Keratinocyte (primary cell): ENCODE measurements around the gene PARP4. TPM values are rescaled to one million over a fixed set of nuclear protein-coding genes. Genes with fewer than 3 reads are reported as not detected.

Source experiments
- DNase-seq: peaks from one replicate; pipeline ENCODE4 v3.0.0-alpha.2; 2011; ENCODE audit warnings: low read depth, missing footprints, low spot score
- FAIRE-seq: peaks from 2 replicates; lab custom pipeline; 2011; peaks lifted over from hg19 to GRCh38; lab: Jason Lieb, UNC
- H2AFZ ChIP-seq: 2 replicates; pipeline ENCODE4 v1.6.0; 2012; ENCODE audit warnings: low read length, control low read depth, inconsistent platforms; ENCODE audit not compliant: control insufficient read depth
- H3K27ac ChIP-seq: 2 replicates; pipeline ENCODE4 v1.5.1; 2011; ENCODE audit warnings: low read length; ENCODE audit not compliant: control insufficient read depth, insufficient read depth
- H3K27me3 ChIP-seq: 3 replicates; pipeline ENCODE4 v1.6.0; 2011; ENCODE audit warnings: low read length; ENCODE audit not compliant: control insufficient read depth, insufficient read depth; ENCODE audit errors: extremely low read depth
- H3K36me3 ChIP-seq, 2 experiments: 2 replicates in 1 of 2; 3 replicates in 1 of 2; pipeline ENCODE4 v1.5.1; 2011; ENCODE audit warnings: low read length in 2 of 2, mild to moderate bottlenecking in 1 of 2; ENCODE audit not compliant: control insufficient read depth in 2 of 2, insufficient read depth in 2 of 2; ENCODE audit errors: extremely low read depth in 1 of 2
- H3K4me1 ChIP-seq: 3 replicates; pipeline ENCODE4 v1.5.1; 2011; ENCODE audit warnings: low read length; ENCODE audit not compliant: control insufficient read depth, insufficient read depth; ENCODE audit errors: extremely low read depth
- H3K4me2 ChIP-seq: 3 replicates; pipeline ENCODE4 v1.6.0; 2011; ENCODE audit warnings: low read depth, low read length; ENCODE audit not compliant: control insufficient read depth, insufficient read depth; ENCODE audit errors: extremely low read depth
- H3K4me3 ChIP-seq, 3 experiments: fragments of 200-600 bp in 1 of 3; sonication (generic) in 1 of 3; 2 replicates in 2 of 3; 3 replicates in 1 of 3; pipeline ENCODE4 v1.5.1; 2011 to 2016; ENCODE audit warnings: low read length in 3 of 3, mild to moderate bottlenecking in 3 of 3, control low read depth in 2 of 3, inconsistent platforms in 1 of 3, low read depth in 1 of 3, mixed read lengths in 1 of 3, mixed run types in 1 of 3, moderate library complexity in 1 of 3; ENCODE audit not compliant: control insufficient read depth in 2 of 3, insufficient read depth in 2 of 3; ENCODE audit errors: extremely low read depth in 1 of 3
- H3K79me2 ChIP-seq: 2 replicates; pipeline ENCODE4 v1.6.0; 2012; ENCODE audit warnings: low read length; ENCODE audit not compliant: control insufficient read depth, insufficient read depth
- H3K9ac ChIP-seq: 3 replicates; pipeline ENCODE4 v1.6.0; 2011; ENCODE audit warnings: low read length; ENCODE audit not compliant: control insufficient read depth, insufficient read depth; ENCODE audit errors: extremely low read depth
- H3K9me1 ChIP-seq: 3 replicates; pipeline ENCODE4 v1.6.0; 2011; ENCODE audit warnings: low read length; ENCODE audit not compliant: control insufficient read depth, insufficient read depth; ENCODE audit errors: extremely low read depth
- H3K9me3 ChIP-seq: 2 replicates; pipeline ENCODE4 v1.5.1; 2012; ENCODE audit warnings: low read depth, low read length; ENCODE audit not compliant: control insufficient read depth
- H4K20me1 ChIP-seq: 3 replicates; pipeline ENCODE4 v1.6.0; 2011; ENCODE audit warnings: low read length; ENCODE audit not compliant: control insufficient read depth, insufficient read depth; ENCODE audit errors: extremely low read depth
- EZH2 ChIP-seq: IDR thresholded peaks from one replicate; pipeline ENCODE4 v1.6.1; 2012; ENCODE audit warnings: inconsistent platforms, mild to moderate bottlenecking, low read length, moderate library complexity
- dilution Hi-C: fragments of 300-500 bp; cut with MboI; formaldehyde crosslinking; loops from one replicate; pipeline ENCODE4 v1.7.0; 2020; ENCODE audit warnings: low sequenced_read_pairs; ENCODE audit not compliant: extremely low pct_ligation_motif_present
- polyA plus RNA-seq, 5 experiments: library from polyadenylated mRNA; depleted of rRNA in 3 of 5; stranded (reverse) in 3 of 5; stranded (forward) in 1 of 5; unstranded in 1 of 5; fragments of >200 nt; gene quantifications; 1 replicate in 1 of 5; 2 replicates in 3 of 5; 3 replicates in 1 of 5; pipeline versions ENCODE4 v1.2.1 to v1.2.3, GENCODE V29; 2011 to 2012; ENCODE audit warnings: missing spikeins in 2 of 5, low read depth in 1 of 5, low replicate concordance in 1 of 5
- TF ChIP-seq, protein P1 (sequence below), 3 experiments: IDR thresholded peaks in 1 of 3; conservative IDR thresholded peaks in 1 of 3; optimal IDR thresholded peaks in 1 of 3; 2 replicates in 2 of 3; 3 replicates in 1 of 3; pipeline versions ENCODE3 to v1.5.1; 2011; ENCODE audit warnings: low read length in 3 of 3, mild to moderate bottlenecking in 3 of 3, moderate library complexity in 2 of 3, control low read depth in 1 of 3, inconsistent platforms in 1 of 3; ENCODE audit not compliant: insufficient read depth in 2 of 3; ENCODE audit errors: extremely low read depth in 1 of 3

PARP4 gene
- polyA plus RNA-seq, 1 donor (not counting 4 experiments of a cell fraction or from before 2014, with no cell fraction given), result 44.0 TPM

DNA sequence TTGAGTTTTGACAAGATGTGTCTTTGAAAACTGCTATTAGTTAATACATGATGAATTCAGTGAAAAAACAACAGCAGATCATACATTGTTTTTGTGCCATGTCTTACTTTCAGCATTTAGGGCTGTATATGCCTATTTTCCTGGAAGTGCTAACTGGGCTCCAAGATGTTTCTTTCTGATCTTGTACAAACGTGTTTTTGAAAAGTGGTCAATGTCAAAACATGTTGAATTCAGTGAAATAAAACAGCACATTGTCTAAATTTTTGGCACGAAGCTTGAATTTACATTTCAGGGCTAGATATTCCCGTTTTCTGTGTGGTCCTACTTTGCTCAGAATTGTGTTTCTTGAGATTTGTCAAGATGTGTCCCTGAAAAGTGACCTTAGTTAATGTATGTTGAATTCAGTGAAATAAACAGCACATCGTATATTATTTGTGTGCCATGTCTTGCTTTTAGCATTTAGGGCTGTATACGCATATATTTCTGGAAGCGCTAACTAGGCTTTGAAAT, 14.7 kb upstream of the PARP4 start:
- DNase-seq (no peak), FAIRE-seq (no peak)
- Histone ChIP-seq H4K20me1 (no peaks in the 10 kb centered on the region), H2AFZ (no peak overlapping the region), H3K9ac (no peak overlapping the region), H3K9me3 (no peaks in the 10 kb centered on the region), H3K4me3 (no peak overlapping the region), H3K4me1 (no peaks in the 10 kb centered on the region), H3K79me2 (no peaks in the 10 kb centered on the region), H3K9me1 (no peaks in the 10 kb centered on the region), H3K27ac (no peak overlapping the region), H3K36me3 (no peaks in the 10 kb centered on the region), H3K27me3 (peaks cover 2% of the 10 kb centered on the region), H3K4me2 (no peak overlapping the region)
- TF ChIP-seq EZH2, result no peak
- TF ChIP-seq, protein P1, sequence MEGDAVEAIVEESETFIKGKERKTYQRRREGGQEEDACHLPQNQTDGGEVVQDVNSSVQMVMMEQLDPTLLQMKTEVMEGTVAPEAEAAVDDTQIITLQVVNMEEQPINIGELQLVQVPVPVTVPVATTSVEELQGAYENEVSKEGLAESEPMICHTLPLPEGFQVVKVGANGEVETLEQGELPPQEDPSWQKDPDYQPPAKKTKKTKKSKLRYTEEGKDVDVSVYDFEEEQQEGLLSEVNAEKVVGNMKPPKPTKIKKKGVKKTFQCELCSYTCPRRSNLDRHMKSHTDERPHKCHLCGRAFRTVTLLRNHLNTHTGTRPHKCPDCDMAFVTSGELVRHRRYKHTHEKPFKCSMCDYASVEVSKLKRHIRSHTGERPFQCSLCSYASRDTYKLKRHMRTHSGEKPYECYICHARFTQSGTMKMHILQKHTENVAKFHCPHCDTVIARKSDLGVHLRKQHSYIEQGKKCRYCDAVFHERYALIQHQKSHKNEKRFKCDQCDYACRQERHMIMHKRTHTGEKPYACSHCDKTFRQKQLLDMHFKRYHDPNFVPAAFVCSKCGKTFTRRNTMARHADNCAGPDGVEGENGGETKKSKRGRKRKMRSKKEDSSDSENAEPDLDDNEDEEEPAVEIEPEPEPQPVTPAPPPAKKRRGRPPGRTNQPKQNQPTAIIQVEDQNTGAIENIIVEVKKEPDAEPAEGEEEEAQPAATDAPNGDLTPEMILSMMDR (optimal IDR thresholded peaks at IDR 0.05 in 1 of 3, IDR thresholded peaks at IDR 0.05 in 1 of 3, conservative IDR thresholded peaks at IDR 0.05 in 1 of 3; ENCODE audit: extremely low read depth in 1 of 3, insufficient read depth in 2 of 3, low read length in 3 of 3), result no peak
- dilution Hi-C loops, result no loop called here

- Histone ChIP-seq H3K4me2 (no peak overlapping the region), H3K27ac (no peak overlapping the region), H4K20me1 (no peaks in the 10 kb centered on the region), H2AFZ (no peak overlapping the region), H3K4me3 (no peak overlapping the region), H3K27me3 (no peaks in the 10 kb centered on the region), H3K9ac (no peak overlapping the region), H3K9me3 (no peaks in the 10 kb centered on the region), H3K36me3 (no peaks in the 10 kb centered on the region), H3K4me1 (no peaks in the 10 kb centered on the region), H3K9me1 (no peaks in the 10 kb centered on the region), H3K79me2 (no peaks in the 10 kb centered on the region)
- TF ChIP-seq, protein P1 (optimal IDR thresholded peaks at IDR 0.05 in 1 of 3, IDR thresholded peaks at IDR 0.05 in 1 of 3, conservative IDR thresholded peaks at IDR 0.05 in 1 of 3; ENCODE audit: extremely low read depth in 1 of 3, insufficient read depth in 2 of 3, low read length in 3 of 3), result no peak
- no peak for TF ChIP-seq EZH2
- FAIRE-seq, result no peak
- DNase-seq, result no peak
- dilution Hi-C loops, result no loop called here
These were observed 8.2 kb upstream of the PARP4 start for GRCh38 chr13:24520733-24521132.
